ENCODE measurements around the gene PDCD6IP. TPM values are rescaled to one million over a fixed set of nuclear protein-coding genes. Genes with fewer than 3 reads are reported as not detected.
"Not testable (repeated sequence)": the region's sequence is repeated elsewhere in the genome, so short reads cannot be mapped to it uniquely, and the experiment has no call there.

PDCD6IP gene, protein sequence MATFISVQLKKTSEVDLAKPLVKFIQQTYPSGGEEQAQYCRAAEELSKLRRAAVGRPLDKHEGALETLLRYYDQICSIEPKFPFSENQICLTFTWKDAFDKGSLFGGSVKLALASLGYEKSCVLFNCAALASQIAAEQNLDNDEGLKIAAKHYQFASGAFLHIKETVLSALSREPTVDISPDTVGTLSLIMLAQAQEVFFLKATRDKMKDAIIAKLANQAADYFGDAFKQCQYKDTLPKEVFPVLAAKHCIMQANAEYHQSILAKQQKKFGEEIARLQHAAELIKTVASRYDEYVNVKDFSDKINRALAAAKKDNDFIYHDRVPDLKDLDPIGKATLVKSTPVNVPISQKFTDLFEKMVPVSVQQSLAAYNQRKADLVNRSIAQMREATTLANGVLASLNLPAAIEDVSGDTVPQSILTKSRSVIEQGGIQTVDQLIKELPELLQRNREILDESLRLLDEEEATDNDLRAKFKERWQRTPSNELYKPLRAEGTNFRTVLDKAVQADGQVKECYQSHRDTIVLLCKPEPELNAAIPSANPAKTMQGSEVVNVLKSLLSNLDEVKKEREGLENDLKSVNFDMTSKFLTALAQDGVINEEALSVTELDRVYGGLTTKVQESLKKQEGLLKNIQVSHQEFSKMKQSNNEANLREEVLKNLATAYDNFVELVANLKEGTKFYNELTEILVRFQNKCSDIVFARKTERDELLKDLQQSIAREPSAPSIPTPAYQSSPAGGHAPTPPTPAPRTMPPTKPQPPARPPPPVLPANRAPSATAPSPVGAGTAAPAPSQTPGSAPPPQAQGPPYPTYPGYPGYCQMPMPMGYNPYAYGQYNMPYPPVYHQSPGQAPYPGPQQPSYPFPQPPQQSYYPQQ
- total RNA-seq, result 184 TPM

DNA sequence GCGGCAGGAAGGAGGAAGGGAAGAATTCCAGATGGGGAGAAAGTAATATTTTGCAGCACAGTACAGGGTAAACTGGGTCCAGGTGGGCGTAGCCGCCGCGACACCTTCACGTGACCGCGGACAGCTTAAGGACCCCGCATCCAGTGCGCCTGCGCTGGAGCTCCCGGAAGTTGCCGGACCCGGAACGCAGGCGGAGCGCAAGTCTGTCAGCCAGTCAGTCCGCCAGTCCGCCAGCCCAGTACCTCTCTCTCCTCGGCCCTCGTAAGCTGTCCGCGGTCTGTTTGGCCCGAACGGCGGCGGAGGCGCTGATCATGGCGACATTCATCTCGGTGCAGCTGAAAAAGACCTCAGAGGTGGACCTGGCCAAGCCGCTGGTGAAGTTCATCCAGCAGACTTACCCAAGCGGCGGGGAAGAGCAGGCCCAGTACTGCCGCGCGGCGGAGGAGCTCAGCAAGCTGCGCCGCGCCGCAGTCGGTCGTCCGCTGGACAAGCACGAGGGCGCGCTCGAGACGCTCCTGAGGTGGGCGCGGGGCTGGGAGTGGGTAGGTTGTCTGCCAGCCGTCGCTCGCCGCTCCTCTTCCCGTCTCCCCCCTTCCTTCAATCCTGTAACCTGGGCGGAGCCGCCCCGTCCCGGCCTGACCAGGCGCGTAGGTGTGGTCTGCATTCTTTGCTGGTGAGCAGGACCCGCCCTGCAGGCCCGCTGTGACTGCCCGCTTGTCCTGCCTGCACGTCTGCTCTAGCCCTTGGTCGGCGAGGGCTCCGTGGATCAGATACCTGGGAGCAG, at the start of gene PDCD6IP:
PDCD6IP (plus strand) TSS at position 213 of the 784 bp plus-strand sequence; CDS start at position 312, 99 bp downstream.
- Histone ChIP-seq H3K36me3 (peaks cover 0 to 4% of the 10 kb centered on the region in 2 donors), H3K27me3 (no peaks in the 10 kb centered on the region), H3K4me3 (peak within 1 kb of the TSS; percentile 88 to 98), H3K4me1 (peaks cover 54% of the 10 kb centered on the region), H3K27ac (peak within 1 kb of the TSS; percentile 92), H3K9me3 (no peaks in the 10 kb centered on the region)
- DNase-seq (ENCODE audit: extremely low spot score in 2 of 2), result peak in 1 of 2 donors; percentile 94
- TF ChIP-seq POLR2AphosphoS5 (IDR thresholded peaks at IDR 0.05; ENCODE audit: insufficient read depth in 1 of 2, low read depth in 1 of 2) (peak; percentile 85 to 97), POLR2A (IDR thresholded peaks at IDR 0.05) (peak in 1 of 2 donors; percentile 81)
- TF ChIP-seq, protein P1, sequence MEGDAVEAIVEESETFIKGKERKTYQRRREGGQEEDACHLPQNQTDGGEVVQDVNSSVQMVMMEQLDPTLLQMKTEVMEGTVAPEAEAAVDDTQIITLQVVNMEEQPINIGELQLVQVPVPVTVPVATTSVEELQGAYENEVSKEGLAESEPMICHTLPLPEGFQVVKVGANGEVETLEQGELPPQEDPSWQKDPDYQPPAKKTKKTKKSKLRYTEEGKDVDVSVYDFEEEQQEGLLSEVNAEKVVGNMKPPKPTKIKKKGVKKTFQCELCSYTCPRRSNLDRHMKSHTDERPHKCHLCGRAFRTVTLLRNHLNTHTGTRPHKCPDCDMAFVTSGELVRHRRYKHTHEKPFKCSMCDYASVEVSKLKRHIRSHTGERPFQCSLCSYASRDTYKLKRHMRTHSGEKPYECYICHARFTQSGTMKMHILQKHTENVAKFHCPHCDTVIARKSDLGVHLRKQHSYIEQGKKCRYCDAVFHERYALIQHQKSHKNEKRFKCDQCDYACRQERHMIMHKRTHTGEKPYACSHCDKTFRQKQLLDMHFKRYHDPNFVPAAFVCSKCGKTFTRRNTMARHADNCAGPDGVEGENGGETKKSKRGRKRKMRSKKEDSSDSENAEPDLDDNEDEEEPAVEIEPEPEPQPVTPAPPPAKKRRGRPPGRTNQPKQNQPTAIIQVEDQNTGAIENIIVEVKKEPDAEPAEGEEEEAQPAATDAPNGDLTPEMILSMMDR (IDR thresholded peaks at IDR 0.05), result no peak
- intact Hi-C loops (cut with DNase I), result loop anchor here (5.0 kb wide), 1 partner anchor 76 kb away; no protein-coding TSS in a partner anchor

DNA sequence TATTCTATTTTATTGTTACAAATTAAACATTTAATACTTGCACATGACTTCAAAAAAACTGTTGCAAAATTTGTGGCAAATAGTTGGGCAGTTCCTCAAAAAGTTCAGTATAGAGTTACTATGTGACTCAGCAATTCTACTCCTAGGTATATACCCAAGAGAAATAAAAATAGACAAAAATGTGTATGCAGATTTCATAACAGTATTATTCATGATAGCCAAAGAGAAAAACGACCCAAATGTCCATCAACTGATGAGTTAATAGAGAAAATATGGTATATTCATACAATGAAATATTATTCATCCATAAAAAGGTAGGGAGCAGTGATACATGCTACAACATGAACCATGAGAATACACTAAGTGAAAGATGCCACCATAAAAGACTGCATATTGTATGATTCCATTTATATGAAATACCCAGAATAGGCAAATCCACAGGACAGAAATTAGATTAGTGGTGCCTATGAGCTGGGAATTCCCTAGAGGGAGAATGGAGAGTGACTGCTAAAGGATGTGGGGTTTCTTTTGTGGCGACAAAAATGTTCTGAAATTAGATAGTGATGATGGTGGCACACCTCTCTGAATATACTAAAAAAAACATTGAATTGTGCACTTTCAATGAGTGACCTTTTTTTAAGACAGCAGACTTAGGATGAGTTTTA, 48.8 kb upstream of the PDCD6IP start:
- Histone ChIP-seq H3K4me1 (no peaks in the 10 kb centered on the region), H3K27ac (no peak overlapping the region), H3K27me3 (no peaks in the 10 kb centered on the region), H3K9me3 (no peaks in the 10 kb centered on the region), H3K4me3 (no peak overlapping the region), H3K36me3 (no peaks in the 10 kb centered on the region)
- TF ChIP-seq, protein P1 (IDR thresholded peaks at IDR 0.05), result no peak
- TF ChIP-seq POLR2A (IDR thresholded peaks at IDR 0.05), result no peak
- no peak for TF ChIP-seq POLR2AphosphoS5 (IDR thresholded peaks at IDR 0.05; ENCODE audit: insufficient read depth in 1 of 2, low read depth in 1 of 2)
- intact Hi-C loops (cut with DNase I), result no loop called here
- no peak for DNase-seq (ENCODE audit: extremely low spot score in 2 of 2)

DNA sequence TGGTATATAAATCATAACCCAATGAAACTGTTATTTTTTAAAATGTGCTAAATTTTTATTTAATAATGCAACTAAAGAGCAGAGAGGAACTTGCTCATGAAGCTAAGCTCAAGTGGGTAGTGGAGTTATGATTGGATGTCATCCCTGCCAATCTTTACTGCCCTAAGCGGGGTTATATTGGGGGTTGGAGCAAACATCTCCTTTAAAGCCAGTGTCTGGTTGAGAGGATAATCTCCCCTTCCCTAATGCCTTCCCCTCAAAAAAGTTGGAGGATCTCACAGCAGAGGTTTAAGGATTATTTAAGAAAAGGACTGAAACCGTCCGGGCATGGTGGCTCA, 48.2 kb upstream of the PDCD6IP start:
- no peak overlapping the region for H3K4me3 ChIP-seq
- H3K4me1 ChIP-seq, result no peaks in the 10 kb centered on the region
- no peaks in the 10 kb centered on the region for H3K36me3 ChIP-seq
- DNase-seq (ENCODE audit: extremely low spot score in 2 of 2), result no peak
- TF ChIP-seq, protein P1 (IDR thresholded peaks at IDR 0.05), result no peak
- TF ChIP-seq POLR2A (IDR thresholded peaks at IDR 0.05) (no peak), POLR2AphosphoS5 (IDR thresholded peaks at IDR 0.05; ENCODE audit: insufficient read depth in 1 of 2, low read depth in 1 of 2) (no peak)
- no peaks in the 10 kb centered on the region for H3K27me3 ChIP-seq
- no peak overlapping the region for H3K27ac ChIP-seq
- H3K9me3 ChIP-seq, result no peaks in the 10 kb centered on the region
- intact Hi-C loops (cut with DNase I), result no loop called here

DNA sequence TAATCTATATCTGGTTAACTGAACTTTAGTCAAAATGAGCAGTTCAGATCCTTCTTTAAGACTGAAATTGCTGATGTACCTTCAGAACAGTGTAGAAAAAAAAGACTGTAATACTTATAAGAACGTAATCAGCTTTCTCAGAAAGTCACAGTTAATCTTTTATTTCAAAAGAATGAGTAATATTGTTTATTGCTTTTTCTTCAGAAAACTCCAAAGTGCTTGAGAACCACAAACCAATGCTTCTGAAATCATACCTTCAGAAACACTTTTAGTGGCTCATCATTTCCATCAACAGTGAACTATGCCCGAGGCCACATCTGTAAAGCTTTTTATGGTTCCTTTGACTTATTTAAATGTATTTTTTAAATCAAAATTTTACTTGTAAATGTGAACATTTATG, 47.1 kb upstream of the PDCD6IP start:
- DNase-seq (ENCODE audit: extremely low spot score in 2 of 2), result no peak
- H3K27ac ChIP-seq, result no peak overlapping the region
- no peaks in the 10 kb centered on the region for H3K27me3 ChIP-seq
- H3K4me1 ChIP-seq, result no peaks in the 10 kb centered on the region
- no peak for TF ChIP-seq POLR2A (IDR thresholded peaks at IDR 0.05)
- TF ChIP-seq, protein P1 (IDR thresholded peaks at IDR 0.05), result no peak
- no peak for TF ChIP-seq POLR2AphosphoS5 (IDR thresholded peaks at IDR 0.05; ENCODE audit: insufficient read depth in 1 of 2, low read depth in 1 of 2)
- no peak overlapping the region for H3K4me3 ChIP-seq
- no peaks in the 10 kb centered on the region for H3K9me3 ChIP-seq
- H3K36me3 ChIP-seq, result no peaks in the 10 kb centered on the region
- intact Hi-C loops (cut with DNase I), result no loop called here

DNA sequence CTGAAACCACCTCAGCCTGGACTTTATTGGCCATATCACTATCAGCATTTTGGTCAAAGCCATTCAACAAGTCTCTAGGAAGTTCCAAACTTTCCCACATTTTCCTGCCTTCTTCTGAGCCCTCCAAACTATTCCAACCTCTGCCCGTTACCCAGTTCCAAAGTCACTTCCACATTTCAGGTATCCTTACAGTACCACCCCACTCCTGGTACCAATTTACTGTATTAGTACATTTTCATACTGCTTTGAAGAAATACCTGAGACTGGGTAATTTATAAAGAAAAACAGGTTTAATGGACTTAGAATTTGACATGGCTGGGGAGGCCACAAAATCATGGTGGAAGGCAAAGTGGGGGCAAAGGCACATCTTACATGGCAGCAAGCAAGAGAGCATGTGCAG, 44.0 kb upstream of the PDCD6IP start:
- H3K4me1 ChIP-seq; DNase-seq (ENCODE audit: extremely low spot score in 2 of 2); H3K36me3 ChIP-seq; H3K27ac ChIP-seq; H3K4me3 ChIP-seq; H3K27me3 ChIP-seq; H3K9me3 ChIP-seq; intact Hi-C loops (cut with DNase I): not testable (repeated sequence)
